Measurements from ENCODE around the gene NUDCD2. TPM values are rescaled to one million over a fixed set of nuclear protein-coding genes. Genes with fewer than 3 reads are reported as not detected.

The NUDCD2 gene
- total and polyA plus RNA-seq, 9 of the 15 experiments (the other 6 are each of a cell fraction or from before 2014, with no cell fraction given), result 14.6 to 76.9 (median 32.5) TPM

DNA sequence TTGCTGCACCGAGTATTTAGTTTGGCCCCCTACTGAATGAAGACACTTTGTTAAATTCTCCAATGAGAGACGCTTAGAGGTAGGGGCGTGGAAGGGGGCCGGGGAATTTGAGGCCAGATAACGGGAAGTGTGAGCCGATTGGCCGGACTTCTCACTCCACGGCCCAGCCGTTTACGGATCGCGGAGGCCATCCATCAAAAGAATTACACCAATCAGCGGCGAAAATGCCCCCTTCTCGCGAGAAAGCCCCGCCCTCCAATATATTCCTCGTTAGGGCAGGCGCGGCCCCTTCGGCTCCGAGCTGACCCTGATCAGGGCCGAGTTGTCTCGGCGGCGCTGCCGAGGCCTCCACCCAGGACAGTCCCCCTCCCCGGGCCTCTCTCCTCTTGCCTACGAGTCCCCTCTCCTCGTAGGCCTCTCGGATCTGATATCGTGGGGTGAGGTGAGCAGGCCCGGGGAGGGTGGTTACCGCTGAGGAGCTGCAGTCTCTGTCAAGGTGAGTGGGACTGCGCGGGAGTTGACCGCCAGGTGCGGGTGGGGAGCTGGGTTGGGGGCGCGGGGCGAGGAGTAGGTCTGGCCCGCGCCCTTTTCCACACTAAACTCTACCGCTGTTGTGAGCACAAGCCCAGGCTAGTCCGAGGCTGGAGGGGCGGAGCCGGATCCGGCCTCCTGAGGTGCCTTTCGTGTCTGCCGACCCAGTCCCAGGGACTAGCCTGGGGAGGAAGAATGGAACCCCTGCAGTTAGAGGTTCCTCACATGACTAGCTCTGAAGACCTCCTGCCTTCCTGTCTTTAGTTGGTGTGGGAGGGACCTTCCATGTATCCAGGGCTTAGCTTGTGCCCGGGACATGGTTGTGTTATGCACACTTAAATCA is 22.4 kb downstream of the NUDCD2 start, which contains the start of gene CCNG1 (continued):
- TF ChIP-seq TCF7 (IDR thresholded peaks at IDR 0.05; ENCODE audit: borderline replicate concordance), result no peak; the same call in 1 of the 2 replicates
- TF ChIP-seq CXXC5 (CRISPR knock-in tag; IDR thresholded peaks at IDR 0.05), result peak; percentile 70
- TF ChIP-seq MCM2 (IDR thresholded peaks at IDR 0.05; ENCODE audit: low read depth), result no peak
- TF ChIP-seq CEBPG (CRISPR knock-in tag; IDR thresholded peaks at IDR 0.05), result no peak
- TF ChIP-seq CEBPG (tag; conservative IDR thresholded peaks at IDR 0.05 in 1 of 2, IDR thresholded peaks at IDR 0.05 in 1 of 2), result no peak
- TF ChIP-seq, protein P1, sequence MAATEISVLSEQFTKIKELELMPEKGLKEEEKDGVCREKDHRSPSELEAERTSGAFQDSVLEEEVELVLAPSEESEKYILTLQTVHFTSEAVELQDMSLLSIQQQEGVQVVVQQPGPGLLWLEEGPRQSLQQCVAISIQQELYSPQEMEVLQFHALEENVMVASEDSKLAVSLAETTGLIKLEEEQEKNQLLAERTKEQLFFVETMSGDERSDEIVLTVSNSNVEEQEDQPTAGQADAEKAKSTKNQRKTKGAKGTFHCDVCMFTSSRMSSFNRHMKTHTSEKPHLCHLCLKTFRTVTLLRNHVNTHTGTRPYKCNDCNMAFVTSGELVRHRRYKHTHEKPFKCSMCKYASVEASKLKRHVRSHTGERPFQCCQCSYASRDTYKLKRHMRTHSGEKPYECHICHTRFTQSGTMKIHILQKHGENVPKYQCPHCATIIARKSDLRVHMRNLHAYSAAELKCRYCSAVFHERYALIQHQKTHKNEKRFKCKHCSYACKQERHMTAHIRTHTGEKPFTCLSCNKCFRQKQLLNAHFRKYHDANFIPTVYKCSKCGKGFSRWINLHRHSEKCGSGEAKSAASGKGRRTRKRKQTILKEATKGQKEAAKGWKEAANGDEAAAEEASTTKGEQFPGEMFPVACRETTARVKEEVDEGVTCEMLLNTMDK (IDR thresholded peaks at IDR 0.05; ENCODE audit: borderline replicate concordance, insufficient read depth, low read depth, low read length, poor library complexity, severe bottlenecking), result no peak
- TF ChIP-seq ZNF224 (CRISPR knock-in tag; IDR thresholded peaks at IDR 0.05), result no peak
- TF ChIP-seq KLF6 (CRISPR knock-in tag; IDR thresholded peaks at IDR 0.05; ENCODE audit: borderline replicate concordance), result 0 out of 2 replicates have a peak, but pooled peaks have one; percentile 14
- TF ChIP-seq MAFF (IDR thresholded peaks at IDR 0.05; ENCODE audit: low read length), result peak; percentile 16; the same call in 1 of the 2 replicates
- TF ChIP-seq HDAC1 (IDR thresholded peaks at IDR 0.05), result peak in 1 of 2 experiments; percentile 71; a peak in 2 of 4 replicates
- TF ChIP-seq, protein P2, sequence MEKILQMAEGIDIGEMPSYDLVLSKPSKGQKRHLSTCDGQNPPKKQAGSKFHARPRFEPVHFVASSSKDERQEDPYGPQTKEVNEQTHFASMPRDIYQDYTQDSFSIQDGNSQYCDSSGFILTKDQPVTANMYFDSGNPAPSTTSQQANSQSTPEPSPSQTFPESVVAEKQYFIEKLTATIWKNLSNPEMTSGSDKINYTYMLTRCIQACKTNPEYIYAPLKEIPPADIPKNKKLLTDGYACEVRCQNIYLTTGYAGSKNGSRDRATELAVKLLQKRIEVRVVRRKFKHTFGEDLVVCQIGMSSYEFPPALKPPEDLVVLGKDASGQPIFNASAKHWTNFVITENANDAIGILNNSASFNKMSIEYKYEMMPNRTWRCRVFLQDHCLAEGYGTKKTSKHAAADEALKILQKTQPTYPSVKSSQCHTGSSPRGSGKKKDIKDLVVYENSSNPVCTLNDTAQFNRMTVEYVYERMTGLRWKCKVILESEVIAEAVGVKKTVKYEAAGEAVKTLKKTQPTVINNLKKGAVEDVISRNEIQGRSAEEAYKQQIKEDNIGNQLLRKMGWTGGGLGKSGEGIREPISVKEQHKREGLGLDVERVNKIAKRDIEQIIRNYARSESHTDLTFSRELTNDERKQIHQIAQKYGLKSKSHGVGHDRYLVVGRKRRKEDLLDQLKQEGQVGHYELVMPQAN (IDR thresholded peaks at IDR 0.05; ENCODE audit: borderline replicate concordance), result peak; percentile 79
- TF ChIP-seq, protein P3, sequence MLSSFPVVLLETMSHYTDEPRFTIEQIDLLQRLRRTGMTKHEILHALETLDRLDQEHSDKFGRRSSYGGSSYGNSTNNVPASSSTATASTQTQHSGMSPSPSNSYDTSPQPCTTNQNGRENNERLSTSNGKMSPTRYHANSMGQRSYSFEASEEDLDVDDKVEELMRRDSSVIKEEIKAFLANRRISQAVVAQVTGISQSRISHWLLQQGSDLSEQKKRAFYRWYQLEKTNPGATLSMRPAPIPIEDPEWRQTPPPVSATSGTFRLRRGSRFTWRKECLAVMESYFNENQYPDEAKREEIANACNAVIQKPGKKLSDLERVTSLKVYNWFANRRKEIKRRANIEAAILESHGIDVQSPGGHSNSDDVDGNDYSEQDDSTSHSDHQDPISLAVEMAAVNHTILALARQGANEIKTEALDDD (IDR thresholded peaks at IDR 0.05), result 0 out of 2 replicates have a peak, but pooled peaks have one; percentile 10
- TF ChIP-seq ELF1 (tag; IDR thresholded peaks at IDR 0.05), result peak; percentile 71
- TF ChIP-seq ZFP1 (CRISPR knock-in tag; IDR thresholded peaks at IDR 0.05), result no peak
- TF ChIP-seq NELFE (IDR thresholded peaks at IDR 0.05; ENCODE audit: insufficient read depth, insufficient read length), result no peak
- 0 out of 2 replicates have a peak, but pooled peaks have one; percentile 40 for TF ChIP-seq SRSF3 (IDR thresholded peaks at IDR 0.05; ENCODE audit: insufficient read depth, low read length)
- peak; percentile 96 for TF ChIP-seq KDM5B (IDR thresholded peaks at IDR 0.05; ENCODE audit: insufficient replicate concordance, low read depth, low read length)
- TF ChIP-seq SAP30 (IDR thresholded peaks at IDR 0.05; ENCODE audit: borderline replicate concordance, insufficient read depth, low read depth, low read length, poor library complexity, severe bottlenecking), result peak; percentile 79
- TF ChIP-seq HMGN3 (IDR thresholded peaks at IDR 0.05; ENCODE audit: borderline replicate concordance, extremely low read depth, insufficient read length, low read depth, low read length), result peak; percentile 68
- TF ChIP-seq ZNF561 (CRISPR knock-in tag; conservative IDR thresholded peaks at IDR 0.05), result no peak
- TF ChIP-seq RAD51 (IDR thresholded peaks at IDR 0.05; ENCODE audit: borderline replicate concordance, low read depth), result peak; percentile 21; the same call in 1 of the 2 replicates
- TF ChIP-seq RUNX1 (IDR thresholded peaks at IDR 0.05; ENCODE audit: low read depth), result no peak

Measured in K562 (cell line).